Neuronal stem cell (in vitro differentiated cells): ENCODE measurements around the gene QPRT. TPM values are rescaled to one million over a fixed set of nuclear protein-coding genes. Genes with fewer than 3 reads are reported as not detected.
"Not testable (repeated sequence)": the region's sequence is repeated elsewhere in the genome, so short reads cannot be mapped to it uniquely, and the experiment has no call there.

Experiments
- DNase-seq: peaks from one replicate; pipeline ENCODE4 v3.0.0-alpha.2; 2013; ENCODE audit warnings: low spot score
- H2AFZ ChIP-seq: one replicate; pipeline ENCODE4 v1.6.1; 2013; ENCODE audit warnings: mild to moderate bottlenecking, low read length, inconsistent platforms
- H2AK5ac ChIP-seq: 2 replicates; pipeline ENCODE4 v1.6.1; 2013; ENCODE audit warnings: low read depth, mild to moderate bottlenecking, inconsistent platforms, low read length, moderate library complexity, mixed read lengths
- H2BK120ac ChIP-seq: 2 replicates; pipeline ENCODE4 v1.6.1; 2013; ENCODE audit warnings: low read depth, mild to moderate bottlenecking, inconsistent platforms, low read length, moderate library complexity, mixed read lengths
- H2BK12ac ChIP-seq: one replicate; pipeline ENCODE4 v1.6.1; 2013; ENCODE audit warnings: low read length, inconsistent platforms
- H2BK15ac ChIP-seq: 2 replicates; pipeline ENCODE4 v1.6.1; 2013; ENCODE audit warnings: mild to moderate bottlenecking, low read length, inconsistent platforms, mixed read lengths
- H2BK5ac ChIP-seq: one replicate; pipeline ENCODE4 v1.6.1; 2013; ENCODE audit warnings: inconsistent platforms, mild to moderate bottlenecking, low read length, moderate library complexity
- H3K14ac ChIP-seq: one replicate; pipeline ENCODE4 v1.6.1; 2013; ENCODE audit warnings: low read length, inconsistent platforms
- H3K18ac ChIP-seq: 2 replicates; pipeline ENCODE4 v1.6.1; 2013; ENCODE audit warnings: low read length, inconsistent platforms
- H3K23ac ChIP-seq: 2 replicates; pipeline ENCODE4 v1.6.1; 2013; ENCODE audit warnings: low read depth, mild to moderate bottlenecking, mixed read lengths, low read length, inconsistent platforms; ENCODE audit not compliant: poor library complexity
- H3K27ac ChIP-seq: replicated peaks from 3 replicates; pipeline ENCODE4 v1.5.1; 2013; ENCODE audit warnings: low read length, inconsistent platforms
- H3K27me3 ChIP-seq, 3 experiments: 2 replicates each; pipeline ENCODE4 v1.6.1; 2013; ENCODE audit warnings: low read length in 3 of 3, mild to moderate bottlenecking in 2 of 3, inconsistent platforms in 1 of 3, low read depth in 1 of 3, mixed read lengths in 1 of 3, moderate library complexity in 1 of 3; ENCODE audit not compliant: control insufficient read depth in 3 of 3, insufficient read depth in 3 of 3
- H3K36me3 ChIP-seq, 2 donors: replicated peaks in 1 of 2; 2 replicates each; pipeline ENCODE4 v1.6.1; 2013; ENCODE audit warnings: low read length in 2 of 2; ENCODE audit not compliant: control insufficient read depth in 2 of 2, insufficient read depth in 2 of 2
- H3K4ac ChIP-seq: 2 replicates; pipeline ENCODE4 v1.6.1; 2013; ENCODE audit warnings: inconsistent platforms, mild to moderate bottlenecking, low read length, moderate library complexity
- H3K4me1 ChIP-seq, 2 donors: 1 replicate in 1 of 2; 2 replicates in 1 of 2; pipeline ENCODE4 v1.6.1; 2013; ENCODE audit warnings: low read length in 2 of 2, low read depth in 1 of 2; ENCODE audit not compliant: control insufficient read depth in 2 of 2, insufficient read depth in 1 of 2
- H3K4me2 ChIP-seq: one replicate; pipeline ENCODE4 v1.6.1; 2013; ENCODE audit warnings: mild to moderate bottlenecking, low read length, inconsistent platforms; ENCODE audit not compliant: insufficient read depth, poor library complexity, severe bottlenecking
- H3K4me3 ChIP-seq, 2 donors: 2 replicates each; pipeline ENCODE4 v1.5.1; 2013; ENCODE audit warnings: low read length in 2 of 2, mild to moderate bottlenecking in 2 of 2, inconsistent platforms in 1 of 2, moderate library complexity in 1 of 2
- H3K79me1 ChIP-seq: one replicate; pipeline ENCODE4 v1.6.1; 2013; ENCODE audit warnings: low read depth, mild to moderate bottlenecking, inconsistent platforms, low read length, moderate library complexity
- H3K9ac ChIP-seq: one replicate; pipeline ENCODE4 v1.6.1; 2013; ENCODE audit warnings: mild to moderate bottlenecking, low read depth, low read length, inconsistent platforms; ENCODE audit not compliant: poor library complexity
- H3K9me3 ChIP-seq, 2 donors: replicated peaks in 1 of 2; 2 replicates each; pipeline versions ENCODE3 to v1.6.1; 2013; ENCODE audit warnings: low read length in 2 of 2, mild to moderate bottlenecking in 2 of 2, inconsistent platforms in 1 of 2, low read depth in 1 of 2, mixed read lengths in 1 of 2, moderate library complexity in 1 of 2; ENCODE audit not compliant: control insufficient read depth in 2 of 2, insufficient read depth in 1 of 2
- H4K8ac ChIP-seq: one replicate; pipeline ENCODE4 v1.6.1; 2013; ENCODE audit warnings: low read depth, mild to moderate bottlenecking, inconsistent platforms, low read length, moderate library complexity
- H4K91ac ChIP-seq: one replicate; pipeline ENCODE4 v1.6.1; 2013; ENCODE audit warnings: low read length, low read depth, mild to moderate bottlenecking, inconsistent platforms; ENCODE audit not compliant: poor library complexity
- WGBS, 2 donors: extraction: QIAGEN DNeasy Blood & Tissue Kit; methylation state at CpG; one replicate each; pipeline ENCODE4 v1.1.7; 2013; ENCODE audit warnings: missing lambda C conversion rate in 2 of 2, mixed read lengths in 1 of 2; ENCODE audit not compliant: insufficient read length in 2 of 2, insufficient replicate concordance in 1 of 2; ENCODE audit errors: extremely low coverage in 2 of 2; 5-methylcytosine and 5-hydroxymethylcytosine counted together
- polyA plus RNA-seq, 2 experiments: library from polyadenylated mRNA; stranded (reverse); fragments of 200-250 nt; gene quantifications; one replicate each; pipeline ENCODE4 v1.2.3, GENCODE V29; 2013

QPRT gene
- 165 TPM for polyA plus RNA-seq (2013, experiment 1 of 2)
- polyA plus RNA-seq (2013, experiment 2 of 2): 168 TPM

DNA sequence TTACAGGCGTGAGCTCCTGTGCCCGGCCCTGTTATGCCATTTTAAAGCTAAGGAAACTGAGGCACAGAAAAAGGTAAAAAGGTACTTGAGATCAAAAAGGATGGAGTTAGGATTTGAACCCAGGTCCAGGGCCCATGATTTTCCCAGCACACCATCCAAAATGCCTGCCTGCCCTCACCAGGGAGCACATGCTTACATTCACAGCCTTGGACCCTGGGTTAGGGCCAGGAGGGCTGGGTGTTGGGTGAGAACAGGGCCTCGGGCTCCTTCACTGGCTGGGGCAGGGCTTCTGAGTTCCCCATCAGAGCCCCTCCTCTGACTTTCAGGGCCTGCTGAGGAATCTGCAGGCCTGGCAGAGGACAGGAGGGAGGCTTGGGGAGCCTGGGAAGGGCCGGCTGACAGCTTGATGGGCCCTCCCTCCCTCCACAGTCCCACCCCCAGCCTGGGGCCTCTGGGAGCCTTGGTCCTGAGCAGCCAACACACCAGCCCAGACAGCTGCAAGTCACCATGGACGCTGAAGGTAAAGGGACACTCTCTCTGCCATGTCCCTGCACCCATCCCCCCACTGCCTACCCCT is at the start of gene QPRT:
Gene QPRT, plus strand, starts transcription at position 490 of the 577 bp plus-strand sequence. Its CDS starts 18 bp downstream, at position 508.
- Histone ChIP-seq H3K14ac (peak within 1 kb of the TSS; percentile 5), H3K27me3 (no peaks in the 10 kb centered on the region), H3K4ac (peak within 1 kb of the TSS; percentile 41), H2BK15ac (peak within 1 kb of the TSS; percentile 97), H2BK5ac (peak within 1 kb of the TSS; percentile 80), H3K27ac (peak within 1 kb of the TSS; percentile 97), H3K36me3 (peaks cover 2 to 16% of the 10 kb centered on the region in 2 donors), H3K23ac (no peak within 1 kb of the TSS), H3K4me1 (peaks cover 11 to 14% of the 10 kb centered on the region in 2 donors), H2BK12ac (no peak within 1 kb of the TSS), H4K91ac (peak within 1 kb of the TSS; percentile 85), H2AFZ (peak within 1 kb of the TSS; percentile 83), H4K8ac (peak within 1 kb of the TSS; percentile 86), H3K18ac (peak within 1 kb of the TSS; percentile 98), H3K79me1 (peaks cover 4% of the 10 kb centered on the region), H3K9ac (peak within 1 kb of the TSS; percentile 82), H3K4me3 (peak within 1 kb of the TSS; percentile 59 to 82), H2AK5ac (peak within 1 kb of the TSS; percentile 71), H2BK120ac (peak within 1 kb of the TSS; percentile 77), H3K9me3 (peaks cover 0 to 3% of the 10 kb centered on the region in 2 donors), H3K4me2 (peak within 1 kb of the TSS; percentile 85)
- peak; percentile 66 for DNase-seq
- WGBS, 2 donors: no CpG with 5 or more reads among the region's 5 CpGs

DNA sequence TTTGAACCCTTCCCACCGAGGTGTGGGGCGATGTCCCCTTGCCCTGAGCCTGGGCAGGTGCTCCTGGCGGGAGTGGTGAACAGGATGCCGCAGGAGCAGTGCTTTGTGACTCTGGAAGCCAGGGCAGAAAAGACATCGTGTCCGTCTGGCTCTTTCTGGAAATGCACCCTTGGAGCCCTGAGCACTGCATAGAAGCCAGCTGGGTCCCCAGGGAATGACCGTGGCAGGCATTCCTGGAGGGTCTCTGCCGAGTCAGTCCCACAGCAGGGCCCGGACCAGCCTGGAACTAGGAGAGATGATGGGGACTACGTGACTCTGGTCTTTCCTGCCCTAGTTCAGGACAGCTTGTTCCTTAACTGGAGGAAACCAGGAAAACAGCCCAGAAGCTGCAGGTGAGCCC is 49.7 kb upstream of the QPRT start:
- not testable (repeated sequence) for H2AFZ ChIP-seq, H3K79me1 ChIP-seq, DNase-seq, H4K8ac ChIP-seq, H3K18ac ChIP-seq, H2BK12ac ChIP-seq, H3K4me2 ChIP-seq, H4K91ac ChIP-seq, H3K27me3 ChIP-seq, H3K4me3 ChIP-seq, H3K4ac ChIP-seq, H3K14ac ChIP-seq, H3K4me1 ChIP-seq, H3K9me3 ChIP-seq, H2BK120ac ChIP-seq, H3K27ac ChIP-seq, H3K36me3 ChIP-seq, H2AK5ac ChIP-seq, H2BK5ac ChIP-seq, H2BK15ac ChIP-seq, H3K23ac ChIP-seq
- peak overlapping the region; percentile 77 for H3K9ac ChIP-seq
- no CpG with 5 or more reads among the region's 10 CpGs for WGBS, 2 donors

DNA sequence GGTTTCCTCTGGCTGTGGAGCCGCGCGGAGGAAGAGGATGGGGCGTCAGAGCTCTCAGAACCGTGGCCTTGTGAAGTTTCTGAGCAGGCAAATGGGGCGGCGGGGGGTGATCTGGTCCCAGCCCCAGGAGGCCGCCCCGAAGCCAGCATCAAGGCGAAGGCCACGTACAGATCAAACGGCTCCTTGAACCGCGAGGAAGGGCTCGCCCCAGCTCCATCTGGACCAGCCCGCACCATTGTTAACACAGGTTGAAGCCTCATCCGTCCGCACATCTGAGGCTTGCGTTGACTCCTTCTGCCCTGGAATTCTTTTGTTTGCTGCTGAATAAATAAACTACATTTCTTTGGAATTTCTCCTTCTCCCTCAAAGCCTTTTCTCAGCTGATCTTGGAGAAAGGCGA is 47.3 kb upstream of the QPRT start:
- H3K4me1 ChIP-seq, H3K4me2 ChIP-seq, H3K4ac ChIP-seq, DNase-seq, H2BK120ac ChIP-seq, H4K8ac ChIP-seq, H3K27ac ChIP-seq, H3K36me3 ChIP-seq, H3K23ac ChIP-seq, H3K4me3 ChIP-seq, H2BK5ac ChIP-seq, H3K9ac ChIP-seq, H3K9me3 ChIP-seq, H4K91ac ChIP-seq, H3K27me3 ChIP-seq, H3K79me1 ChIP-seq, H2BK15ac ChIP-seq, H2BK12ac ChIP-seq, H3K14ac ChIP-seq, H2AK5ac ChIP-seq: not testable (repeated sequence)
- WGBS, 2 donors: no CpG with 5 or more reads among the region's 20 CpGs
- H2AFZ ChIP-seq: peak overlapping the region; percentile 29
- peak overlapping the region; percentile 83 for H3K18ac ChIP-seq

DNA sequence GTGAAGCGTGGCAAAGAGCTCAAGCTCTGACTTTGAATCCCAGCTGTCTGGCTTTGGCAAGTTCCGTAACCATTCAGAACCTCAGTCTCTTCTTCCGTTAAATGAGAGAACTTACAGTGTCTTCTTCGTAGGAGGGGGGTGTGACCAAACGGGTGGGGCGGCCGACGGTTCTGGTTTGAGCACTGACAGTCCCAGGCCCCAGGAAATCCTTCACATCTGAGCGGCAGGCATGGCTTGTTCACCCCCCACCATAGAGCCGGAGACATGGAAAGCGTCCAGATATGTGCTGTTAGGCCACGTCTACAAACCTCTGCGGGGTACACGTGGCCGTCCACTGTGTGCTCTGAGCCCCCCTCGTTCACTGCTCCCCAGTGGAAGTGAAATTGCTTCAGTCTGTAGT is 43.1 kb upstream of the QPRT start:
- H3K23ac ChIP-seq, H3K4me1 ChIP-seq, H2AFZ ChIP-seq, H3K27ac ChIP-seq, H3K9me3 ChIP-seq, H2BK12ac ChIP-seq, H3K79me1 ChIP-seq, H3K4me2 ChIP-seq, H2BK120ac ChIP-seq, H3K18ac ChIP-seq, H3K9ac ChIP-seq, DNase-seq, H3K14ac ChIP-seq, H4K91ac ChIP-seq, H2BK5ac ChIP-seq, H2AK5ac ChIP-seq, H4K8ac ChIP-seq, H3K27me3 ChIP-seq, H3K4ac ChIP-seq, H3K36me3 ChIP-seq, H3K4me3 ChIP-seq, H2BK15ac ChIP-seq: not testable (repeated sequence)
- no CpG with 5 or more reads among the region's 16 CpGs for WGBS, 2 donors
